IMR-90 (cell line): ENCODE results near the gene LRRTM4. TPM values are rescaled to one million over a fixed set of nuclear protein-coding genes. Genes with fewer than 3 reads are reported as not detected.

Experiments
- ATAC-seq: fragments of 200-7000 bp; cut with Tn5 transposase; 2 replicates; pipeline ENCODE4 v1.9.1; 2020; ENCODE audit warnings: low read depth, mild to moderate bottlenecking, moderate library complexity
- BruUV-seq: library from RNA; stranded (reverse); fragments of 400-500 nt; replicated peaks from 2 replicates; lab custom pipeline; 2021; lab: Mats Ljungman, UMichigan
- CTCF ChIA-PET: fragments of 300-600 bp; formaldehyde crosslinking; extraction: SDS; loops from one replicate; lab custom pipeline; 2021; ENCODE audit warnings: antibody characterized with exemption; lab: Yijun Ruan, JAX
- POLR2A ChIA-PET: fragments of 300-600 bp; sonication (Branson Sonifier 250); formaldehyde crosslinking; loops from one replicate; lab custom pipeline; 2022; ENCODE audit warnings: antibody characterized with exemption; ENCODE audit not compliant: unreplicated experiment; lab: Charles Lee
- DNase-seq: peaks from one replicate; pipeline ENCODE4 v3.0.0; 2013
- H2AFZ ChIP-seq: replicated peaks from 2 replicates; pipeline ENCODE3; 2013; ENCODE audit warnings: low read length, mild to moderate bottlenecking; ENCODE audit not compliant: poor library complexity
- H2AK5ac ChIP-seq: 2 replicates; pipeline ENCODE4 v1.6.1; 2013; ENCODE audit warnings: low read depth, low read length, inconsistent platforms
- H2AK9ac ChIP-seq: replicated peaks from 2 replicates; pipeline ENCODE3; 2013; ENCODE audit warnings: mild to moderate bottlenecking, low read depth, low read length, moderate library complexity; ENCODE audit not compliant: poor library complexity
- H2BK120ac ChIP-seq: 2 replicates; pipeline ENCODE4 v1.6.1; 2013; ENCODE audit warnings: low read depth, low read length, inconsistent platforms
- H2BK15ac ChIP-seq: 3 replicates; pipeline ENCODE4 v1.6.1; 2013; ENCODE audit warnings: low read depth, low read length, inconsistent platforms
- H2BK20ac ChIP-seq: 2 replicates; pipeline ENCODE4 v1.6.1; 2013; ENCODE audit warnings: low read depth, mild to moderate bottlenecking, inconsistent platforms, low read length, moderate library complexity
- H2BK5ac ChIP-seq: 2 replicates; pipeline ENCODE4 v1.6.1; 2013; ENCODE audit warnings: mild to moderate bottlenecking, low read depth, low read length, inconsistent platforms; ENCODE audit not compliant: poor library complexity, severe bottlenecking
- H3K14ac ChIP-seq: replicated peaks from 2 replicates; pipeline ENCODE4 v1.6.1; 2013; ENCODE audit warnings: low read depth, low read length, inconsistent platforms
- H3K18ac ChIP-seq: 2 replicates; pipeline ENCODE4 v1.6.1; 2013; ENCODE audit warnings: low read depth, low read length, control low read depth
- H3K23ac ChIP-seq: 2 replicates; pipeline ENCODE4 v1.6.1; 2013; ENCODE audit warnings: low read depth, low read length, inconsistent platforms
- H3K27ac ChIP-seq: 2 replicates; pipeline ENCODE4 v1.5.1; 2013; ENCODE audit warnings: mild to moderate bottlenecking, control low read depth, low read length; ENCODE audit not compliant: insufficient read depth
- H3K27me3 ChIP-seq: 2 replicates; pipeline ENCODE4 v1.6.1; 2013; ENCODE audit warnings: low read length; ENCODE audit not compliant: control insufficient read depth, insufficient read depth
- H3K36me3 ChIP-seq: 2 replicates; pipeline ENCODE4 v1.6.1; 2013; ENCODE audit warnings: low read length, mixed read lengths; ENCODE audit not compliant: control insufficient read depth, insufficient read depth
- H3K4ac ChIP-seq: 2 replicates; pipeline ENCODE4 v1.6.1; 2013; ENCODE audit warnings: low read depth, low read length, inconsistent platforms
- H3K4me1 ChIP-seq: 2 replicates; pipeline ENCODE4 v1.6.1; 2013; ENCODE audit warnings: low read length, mixed read lengths; ENCODE audit not compliant: control insufficient read depth, insufficient read depth
- H3K4me2 ChIP-seq: 2 replicates; pipeline ENCODE4 v1.6.1; 2013; ENCODE audit warnings: low read depth, mild to moderate bottlenecking, control low read depth, low read length, moderate library complexity
- H3K4me3 ChIP-seq: 2 replicates; pipeline ENCODE4 v1.5.1; 2013; ENCODE audit warnings: low read depth, mild to moderate bottlenecking, control low read depth, low read length, moderate library complexity; ENCODE audit not compliant: insufficient read depth
- H3K56ac ChIP-seq: 2 replicates; pipeline ENCODE4 v1.6.1; 2013; ENCODE audit warnings: low read length, inconsistent platforms; ENCODE audit not compliant: insufficient read depth; ENCODE audit errors: extremely low read depth
- H3K79me1 ChIP-seq, 2 experiments: 2 replicates each; pipeline ENCODE4 v1.6.1; 2013; ENCODE audit warnings: low read length in 2 of 2, inconsistent platforms in 1 of 2, low read depth in 1 of 2
- H3K9ac ChIP-seq: 2 replicates; pipeline ENCODE4 v1.6.1; 2013; ENCODE audit warnings: low read depth, low read length, control low read depth
- H3K9me1 ChIP-seq: 2 replicates; pipeline ENCODE4 v1.6.1; 2013; ENCODE audit warnings: low read length, inconsistent platforms; ENCODE audit not compliant: insufficient read depth
- H3K9me3 ChIP-seq: 2 replicates; pipeline ENCODE4 v1.6.1; 2013; ENCODE audit warnings: low read length; ENCODE audit not compliant: control insufficient read depth, insufficient read depth
- H4K20me1 ChIP-seq: 2 replicates; pipeline ENCODE4 v1.6.1; 2013; ENCODE audit warnings: low read length, inconsistent platforms; ENCODE audit not compliant: insufficient read depth
- H4K5ac ChIP-seq: 2 replicates; pipeline ENCODE4 v1.6.1; 2013; ENCODE audit warnings: mild to moderate bottlenecking, low read depth, low read length, control low read depth
- H4K8ac ChIP-seq, 2 experiments: 2 replicates each; pipeline ENCODE4 v1.6.1; 2013; ENCODE audit warnings: low read depth in 2 of 2, low read length in 2 of 2, control low read depth in 1 of 2, inconsistent platforms in 1 of 2
- H4K91ac ChIP-seq: 2 replicates; pipeline ENCODE4 v1.6.1; 2013; ENCODE audit warnings: low read depth, low read length, inconsistent platforms; ENCODE audit not compliant: insufficient read depth
- BHLHE40 ChIP-seq: fragments of 150-350 bp; IDR thresholded peaks from 2 replicates; pipeline ENCODE4 v1.6.1; 2016; ENCODE audit warnings: mild to moderate bottlenecking, low read depth, low read length
- CEBPB ChIP-seq: IDR thresholded peaks from 2 replicates; pipeline ENCODE4 v1.6.1; 2012; ENCODE audit warnings: low read depth, low read length, improper control_type of control experiment
- CHD1 ChIP-seq: IDR thresholded peaks from 2 replicates; pipeline ENCODE4 v1.6.1; 2012; ENCODE audit warnings: low read depth, low read length, improper control_type of control experiment
- FOS ChIP-seq: fragments of 150-350 bp; IDR thresholded peaks from 2 replicates; pipeline ENCODE4 v1.6.1; 2016; ENCODE audit warnings: low read depth, low read length
- MAFK ChIP-seq: IDR thresholded peaks from 2 replicates; pipeline ENCODE4 v1.6.1; 2012; ENCODE audit warnings: low read depth, low read length, improper control_type of control experiment
- MAZ ChIP-seq: IDR thresholded peaks from 2 replicates; pipeline ENCODE4 v1.6.1; 2012; ENCODE audit warnings: low read depth, mild to moderate bottlenecking, low read length, improper control_type of control experiment, moderate library complexity, borderline replicate concordance
- MXI1 ChIP-seq: IDR thresholded peaks from 2 replicates; pipeline ENCODE4 v1.6.1; 2012; ENCODE audit warnings: low read depth, mild to moderate bottlenecking, low read length, moderate library complexity, borderline replicate concordance
- NFE2L2 ChIP-seq: fragments of 150-350 bp; IDR thresholded peaks from 2 replicates; pipeline ENCODE4 v1.6.1; 2016; ENCODE audit warnings: low read depth, mild to moderate bottlenecking, low read length
- POLR2A ChIP-seq: IDR thresholded peaks from 2 replicates; pipeline ENCODE4 v1.6.1; 2012; ENCODE audit warnings: mild to moderate bottlenecking, low read depth, low read length
- RAD21 ChIP-seq: IDR thresholded peaks from 2 replicates; pipeline ENCODE4 v1.6.1; 2012; ENCODE audit warnings: low read length, improper control_type of control experiment
- RCOR1 ChIP-seq: IDR thresholded peaks from 2 replicates; pipeline ENCODE4 v1.6.1; 2012; ENCODE audit warnings: mild to moderate bottlenecking, low read length, improper control_type of control experiment; ENCODE audit not compliant: insufficient replicate concordance
- RFX5 ChIP-seq: IDR thresholded peaks from 2 replicates; pipeline ENCODE4 v1.8.0; 2012; ENCODE audit warnings: low read depth, mild to moderate bottlenecking, low read length, moderate library complexity
- SMC3 ChIP-seq: fragments of 150-350 bp; IDR thresholded peaks from 2 replicates; pipeline ENCODE4 v1.6.1; 2016; ENCODE audit warnings: low read depth, mild to moderate bottlenecking, antibody characterized with exemption, low read length, moderate library complexity
- WGBS, 2 experiments: methylation state at CpG; one replicate each; pipeline versions ENCODE4 v1.1.5 to v1.1.7; 2013; ENCODE audit warnings: missing lambda C conversion rate in 2 of 2; ENCODE audit not compliant: insufficient read length in 1 of 2; ENCODE audit errors: extremely low coverage in 2 of 2; 5-methylcytosine and 5-hydroxymethylcytosine counted together
- dilution Hi-C: fragments of 300-500 bp; cut with HindIII; formaldehyde crosslinking; loops from one replicate; pipeline ENCODE4 v1.14.3; 2018; ENCODE audit warnings: low sequenced_read_pairs; ENCODE audit not compliant: unreplicated experiment
- in situ Hi-C: fragments of 300-500 bp; cut with MboI; formaldehyde crosslinking; loops from 3 replicates; pipeline ENCODE4 v1.14.3; 2019; ENCODE audit warnings: low sequenced_read_pairs, inconsistent platforms, mixed read lengths
- intact Hi-C: fragments of 100-400 bp; cut with micrococcal nuclease; formaldehyde crosslinking; loops from 2 replicates; pipeline ENCODE4 v1.10.0; 2022
- polyA plus RNA-seq, 3 experiments: library from polyadenylated mRNA; depleted of rRNA; stranded (reverse); fragments of >200 nt; gene quantifications; 2 replicates each; pipeline ENCODE4 v1.2.3, GENCODE V29; 2012; ENCODE audit warnings: low replicate concordance in 1 of 3
- total RNA-seq: library from RNA; depleted of rRNA; stranded (reverse); fragments of >200 nt; gene quantifications from 2 replicates; pipeline ENCODE4 v1.2.3, GENCODE V29; 2012
- TF ChIP-seq, protein P1 (sequence below): conservative IDR thresholded peaks from 2 replicates; pipeline ENCODE4 v1.5.1; 2012; ENCODE audit warnings: mild to moderate bottlenecking, low read depth, low read length, improper control_type of control experiment

LRRTM4 gene
- total and polyA plus RNA-seq, 2 of the 4 experiments (the other 2 are of a cell fraction), result not detected

DNA sequence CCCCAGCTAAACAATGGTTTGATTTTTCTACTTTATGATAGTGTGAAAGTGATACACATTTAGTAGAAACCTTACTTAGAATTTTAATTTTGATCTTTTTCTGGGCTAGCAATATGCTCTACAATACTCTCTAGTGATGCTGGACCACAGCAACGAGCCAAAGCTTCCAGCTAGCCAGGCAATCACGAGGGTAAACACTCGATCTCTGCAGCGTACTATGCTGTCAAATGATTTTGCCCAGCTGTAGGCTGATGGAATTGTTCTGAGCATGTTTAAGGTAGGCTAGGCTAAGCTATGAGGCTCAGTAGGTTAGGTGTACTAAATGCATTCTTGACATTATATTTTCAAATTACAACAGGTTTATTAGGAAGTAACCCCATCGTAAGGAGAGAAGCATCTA, 207.5 kb downstream of the LRRTM4 start:
- H3K14ac ChIP-seq, result no peak overlapping the region
- dilution Hi-C loops, result no loop called here
- ATAC-seq, result no peak
- H3K4me2 ChIP-seq, result no peak overlapping the region
- no peak overlapping the region for H3K23ac ChIP-seq
- no peaks in the 10 kb centered on the region for H3K36me3 ChIP-seq
- H2BK5ac ChIP-seq, result no peak overlapping the region
- CTCF ChIA-PET, result no interaction called here
- intact Hi-C loops, result no loop called here
- no peaks in the 10 kb centered on the region for H3K27me3 ChIP-seq
- POLR2A ChIA-PET, result no interaction called here
- no TSS peak for BruUV-seq
- no peak overlapping the region for H4K91ac ChIP-seq
- no peak overlapping the region for H3K4me3 ChIP-seq
- H4K5ac ChIP-seq, result no peak overlapping the region
- no peak overlapping the region for H3K27ac ChIP-seq
- no peak overlapping the region for H2AK5ac ChIP-seq
- no peak overlapping the region for H2AK9ac ChIP-seq
- no peak overlapping the region for H2AFZ ChIP-seq
- no peak for DNase-seq
- H2BK15ac ChIP-seq, result no peak overlapping the region
- no peaks in the 10 kb centered on the region for H3K4me1 ChIP-seq
- no peak overlapping the region for H2BK120ac ChIP-seq
- H3K4ac ChIP-seq, result no peak overlapping the region
- no peak overlapping the region for H3K56ac ChIP-seq
- H3K9me1 ChIP-seq, result no peaks in the 10 kb centered on the region
- 0% methylated on average over 4 of the region's 5 CpGs; no CpG with 5 or more reads in 1 of the 2 experiments for WGBS, 2 experiments
- TF ChIP-seq POLR2A, result no peak
- TF ChIP-seq RAD21, result no peak
- TF ChIP-seq, protein P1, sequence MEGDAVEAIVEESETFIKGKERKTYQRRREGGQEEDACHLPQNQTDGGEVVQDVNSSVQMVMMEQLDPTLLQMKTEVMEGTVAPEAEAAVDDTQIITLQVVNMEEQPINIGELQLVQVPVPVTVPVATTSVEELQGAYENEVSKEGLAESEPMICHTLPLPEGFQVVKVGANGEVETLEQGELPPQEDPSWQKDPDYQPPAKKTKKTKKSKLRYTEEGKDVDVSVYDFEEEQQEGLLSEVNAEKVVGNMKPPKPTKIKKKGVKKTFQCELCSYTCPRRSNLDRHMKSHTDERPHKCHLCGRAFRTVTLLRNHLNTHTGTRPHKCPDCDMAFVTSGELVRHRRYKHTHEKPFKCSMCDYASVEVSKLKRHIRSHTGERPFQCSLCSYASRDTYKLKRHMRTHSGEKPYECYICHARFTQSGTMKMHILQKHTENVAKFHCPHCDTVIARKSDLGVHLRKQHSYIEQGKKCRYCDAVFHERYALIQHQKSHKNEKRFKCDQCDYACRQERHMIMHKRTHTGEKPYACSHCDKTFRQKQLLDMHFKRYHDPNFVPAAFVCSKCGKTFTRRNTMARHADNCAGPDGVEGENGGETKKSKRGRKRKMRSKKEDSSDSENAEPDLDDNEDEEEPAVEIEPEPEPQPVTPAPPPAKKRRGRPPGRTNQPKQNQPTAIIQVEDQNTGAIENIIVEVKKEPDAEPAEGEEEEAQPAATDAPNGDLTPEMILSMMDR, result no peak
- no peak for TF ChIP-seq MAZ
- TF ChIP-seq NFE2L2, result no peak
- TF ChIP-seq BHLHE40, result no peak
- TF ChIP-seq FOS, result no peak
- no peak for TF ChIP-seq CHD1
- TF ChIP-seq SMC3, result no peak
- no peak for TF ChIP-seq RFX5
- TF ChIP-seq CEBPB, result no peak
- TF ChIP-seq MXI1, result no peak
- TF ChIP-seq MAFK, result no peak
- TF ChIP-seq RCOR1, result no peak
- no peak overlapping the region for H3K18ac ChIP-seq
- no peaks in the 10 kb centered on the region for H4K20me1 ChIP-seq
- in situ Hi-C loops, result no loop called here
- no peaks in the 10 kb centered on the region for H3K9me3 ChIP-seq
- H3K9ac ChIP-seq, result no peak overlapping the region
- H4K8ac ChIP-seq, result no peak overlapping the region
- no peaks in the 10 kb centered on the region for H3K79me1 ChIP-seq
- H2BK20ac ChIP-seq, result no peak overlapping the region
